Heart left ventricle (tissue), 16 donors: ENCODE data around the gene CLN6. TPM values are rescaled to one million over a fixed set of nuclear protein-coding genes. Genes with fewer than 3 reads are reported as not detected.
"Not testable (repeated sequence)": the region's sequence is repeated elsewhere in the genome, so short reads cannot be mapped to it uniquely, and the experiment has no call there.

ENCODE experiments used
- ATAC-seq, 4 donors: fragments of 200-7000 bp; cut with Tn5 transposase; one replicate each; pipeline ENCODE4 v1.9.1; 2020 to 2022; ENCODE audit warnings: moderate library complexity in 4 of 4, mild to moderate bottlenecking in 3 of 4, moderate number of reproducible peaks in 1 of 4
- DNase-seq, 5 donors: peaks; one replicate each; pipeline ENCODE4 v3.0.0-alpha.2; 2020
- H3K27ac ChIP-seq, 12 donors: fragments of 200-600 bp; sonication (generic) in 4 of 12; one replicate each; pipeline versions ENCODE4 v1.5.0 to v1.8.0; 2016 to 2022; ENCODE audit warnings: mild to moderate bottlenecking in 2 of 12
- H3K27me3 ChIP-seq, 9 donors: fragments of 200-600 bp; sonication (generic) in 2 of 9; one replicate each; pipeline versions ENCODE4 v1.5.1 to v1.8.0; 2016 to 2022; ENCODE audit warnings: mild to moderate bottlenecking in 3 of 9
- H3K36me3 ChIP-seq, 9 donors: fragments of 200-600 bp; sonication (generic) in 2 of 9; one replicate each; pipeline versions ENCODE4 v1.5.0 to v1.8.0; 2018 to 2022; ENCODE audit warnings: mild to moderate bottlenecking in 2 of 9
- H3K4me1 ChIP-seq, 12 donors: fragments of 200-600 bp; sonication (generic) in 4 of 12; one replicate each; pipeline versions ENCODE4 v1.5.0 to v1.8.0; 2016 to 2022; ENCODE audit warnings: mild to moderate bottlenecking in 3 of 12
- H3K4me3 ChIP-seq, 12 donors: fragments of 200-600 bp; sonication (generic) in 4 of 12; one replicate each; pipeline versions ENCODE4 v1.5.0 to v1.8.0; 2017 to 2022; ENCODE audit warnings: mild to moderate bottlenecking in 9 of 12, moderate library complexity in 4 of 12
- H3K9me3 ChIP-seq, 12 donors: fragments of 200-600 bp; sonication (generic) in 4 of 12; one replicate each; pipeline versions ENCODE4 v1.5.0 to v1.8.0; 2016 to 2022; ENCODE audit warnings: mild to moderate bottlenecking in 1 of 12
- POLR2A ChIP-seq, 2 donors: fragments of 450-650 bp; IDR thresholded peaks; one replicate each; pipeline ENCODE4 v1.6.1; 2017; ENCODE audit warnings: antibody characterized with exemption in 2 of 2, mild to moderate bottlenecking in 2 of 2, moderate library complexity in 2 of 2
- WGBS, 4 donors: extraction: QIAGEN DNeasy Blood & Tissue Kit in 2 of 4; methylation state at CpG; one replicate each; pipeline versions ENCODE4 v1.1.5 to v1.1.7; 2013 to 2018; 5-methylcytosine and 5-hydroxymethylcytosine counted together
- intact Hi-C, 10 donors: fragments of 100-400 bp; cut with DNase I; formaldehyde crosslinking; loops; one replicate each; pipeline versions ENCODE4 v1.11.1 to v1.14.2; 2022
- polyA plus RNA-seq, 2 donors: library from polyadenylated mRNA; stranded (reverse); fragments of 200-250 nt; gene quantifications; one replicate each; pipeline ENCODE4 v1.2.3, GENCODE V29; 2013
- total RNA-seq, 9 donors: library from RNA; depleted of rRNA in 2 of 9; stranded (reverse); fragments of >200 nt in 2 of 9; fragmentation: NEBNext Ultra II Directional in 3 of 9; extraction: Animal tissue kit (Norgen Biotek cat#: 25700) in 3 of 9; gene quantifications; one replicate each; pipeline versions ENCODE4 v1.1.0 to v1.2.4, GENCODE V29; 2016 to 2023
- TF ChIP-seq, protein P1 (sequence below), 12 donors: fragments of 200-600 bp; sonication (generic) in 4 of 12; IDR thresholded peaks; one replicate each; pipeline versions ENCODE4 v1.5.0 to v1.8.0; 2018 to 2022; ENCODE audit warnings: antibody characterized with exemption in 12 of 12, mild to moderate bottlenecking in 5 of 12
- donor health status: ischemic (EF 13 %, LVEDD 7.1; RV severe dilation, severe dysfunction).
- donor health status: healthy with polysubstance abuse.
- donor health status: DM: no; HTN: yes; CAD: no.
- donor health status: DM: no; HTN: no; CAD: no.
- donor health status: ischemic (EF 25% LVEDD 6.9; RV normal size, moderate dysfunction).
- donor health status: ischemic (EF 25% LVEDD 5.7; RV mildly dilated, moderate dysfunction).
- donor health status: healthy.
- donor health status: DM: yes; HTN: yes; CAD: no.
- donor health status: ischemic (EF 35%, LVEDD 5.7; RV mildly dilated, moderate dysfunction).
- donor health status: nonischemic (EF 11% LVEDD 7.7; RV severe dilation, severe dysfunction).
- donor health status: DM: yes; HTN: yes; CAD: no.
- donor health status: PGD.
- donor health status: ischemic (EF 29% LVEDD 5.4; RV normal size, mild dysfunction).
- donor health status: nonischemic (EF 23%, LVEDD 6.1; RV moderate dilation, normal function).

The CLN6 gene
- total and polyA plus RNA-seq, 11 donors = 5.6 to 24.1 (median 8.9) TPM

DNA sequence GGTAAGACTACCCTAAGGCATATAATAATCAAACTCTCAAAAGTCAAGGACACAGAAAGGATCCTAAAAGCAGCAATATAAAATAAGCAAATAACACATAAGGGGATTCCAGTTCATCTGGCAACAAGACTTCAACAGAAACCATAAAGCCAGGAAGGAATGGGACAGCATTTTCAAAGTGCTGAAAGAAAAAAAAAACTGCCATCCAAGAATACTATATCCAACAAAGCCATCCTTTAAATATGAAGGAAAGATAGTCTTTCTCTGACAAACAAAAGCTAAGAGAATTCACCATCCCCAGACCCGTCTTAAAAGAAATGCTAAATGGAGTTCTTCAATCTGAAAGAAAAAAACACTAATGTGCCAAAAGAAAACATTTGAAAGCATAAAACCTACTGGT is 14.7 kb upstream of the CLN6 start:
- Histone ChIP-seq H3K27me3 (no peaks in the 10 kb centered on the region), H3K4me3 (no peak overlapping the region), H3K36me3 (no peaks in the 10 kb centered on the region), H3K9me3 (peaks cover 0 to 41% (median 8%) of the 10 kb centered on the region in 12 donors), H3K4me1 (peaks cover 0 to 6% (median 0%) of the 10 kb centered on the region in 12 donors), H3K27ac (no peak overlapping the region)
- TF ChIP-seq, protein P1, sequence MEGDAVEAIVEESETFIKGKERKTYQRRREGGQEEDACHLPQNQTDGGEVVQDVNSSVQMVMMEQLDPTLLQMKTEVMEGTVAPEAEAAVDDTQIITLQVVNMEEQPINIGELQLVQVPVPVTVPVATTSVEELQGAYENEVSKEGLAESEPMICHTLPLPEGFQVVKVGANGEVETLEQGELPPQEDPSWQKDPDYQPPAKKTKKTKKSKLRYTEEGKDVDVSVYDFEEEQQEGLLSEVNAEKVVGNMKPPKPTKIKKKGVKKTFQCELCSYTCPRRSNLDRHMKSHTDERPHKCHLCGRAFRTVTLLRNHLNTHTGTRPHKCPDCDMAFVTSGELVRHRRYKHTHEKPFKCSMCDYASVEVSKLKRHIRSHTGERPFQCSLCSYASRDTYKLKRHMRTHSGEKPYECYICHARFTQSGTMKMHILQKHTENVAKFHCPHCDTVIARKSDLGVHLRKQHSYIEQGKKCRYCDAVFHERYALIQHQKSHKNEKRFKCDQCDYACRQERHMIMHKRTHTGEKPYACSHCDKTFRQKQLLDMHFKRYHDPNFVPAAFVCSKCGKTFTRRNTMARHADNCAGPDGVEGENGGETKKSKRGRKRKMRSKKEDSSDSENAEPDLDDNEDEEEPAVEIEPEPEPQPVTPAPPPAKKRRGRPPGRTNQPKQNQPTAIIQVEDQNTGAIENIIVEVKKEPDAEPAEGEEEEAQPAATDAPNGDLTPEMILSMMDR (IDR thresholded peaks at IDR 0.05) = no peak
- no peak for TF ChIP-seq POLR2A (IDR thresholded peaks at IDR 0.05)
- DNase-seq (no peak), ATAC-seq (no peak)
- WGBS, 4 donors = 96 to 98% (median 96%) methylated on average over 1 of the region's 1 CpG
- intact Hi-C loops = loop anchor here in 1 of 10 donors (10.0 kb wide), 1 partner anchor 141 kb away; no protein-coding TSS in a partner anchor

DNA sequence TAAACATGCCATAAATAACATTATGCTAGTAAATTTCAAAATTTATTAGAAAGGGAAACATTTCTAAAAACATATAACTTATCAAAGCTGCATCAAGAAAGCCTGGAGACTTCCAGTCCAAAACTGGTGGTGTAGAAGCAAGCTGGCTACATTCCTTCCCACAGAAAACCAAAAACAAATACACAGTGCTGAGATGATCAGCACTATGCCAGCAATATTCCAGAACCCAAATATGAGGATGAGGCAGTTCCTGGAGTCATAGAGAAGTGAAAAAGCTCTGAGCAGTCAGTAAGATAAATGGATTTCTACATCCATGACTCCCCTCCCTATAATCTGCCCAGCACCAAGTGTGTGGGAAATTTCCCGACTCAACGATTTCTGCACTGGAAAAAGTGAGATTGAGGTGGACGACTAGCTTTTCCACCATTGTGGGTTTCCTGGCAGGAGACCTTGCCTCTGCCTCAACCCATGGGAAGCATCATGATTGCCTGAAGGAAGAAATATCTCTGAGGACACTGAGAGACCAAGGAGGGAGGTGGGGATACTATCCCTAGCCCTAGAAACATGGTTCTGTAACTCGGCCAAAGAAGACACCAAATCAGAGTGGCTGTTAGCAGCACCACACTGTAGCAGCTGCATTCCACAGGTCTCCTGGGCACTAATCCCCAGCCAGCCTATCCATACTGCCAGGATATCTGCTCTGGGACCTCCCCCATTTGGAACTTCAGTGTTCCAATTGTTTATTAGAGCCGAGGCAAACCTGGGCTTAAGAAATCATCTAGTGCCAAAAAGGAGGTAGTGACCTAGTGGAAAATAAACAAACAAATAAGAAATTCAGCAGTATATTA is 11.8 kb upstream of the CLN6 start:
- TF ChIP-seq, protein P1 (IDR thresholded peaks at IDR 0.05) = no peak
- no peak for TF ChIP-seq POLR2A (IDR thresholded peaks at IDR 0.05)
- 64 to 76% (median 70%) methylated on average over 5 of the region's 5 CpGs for WGBS, 4 donors
- peaks cover 0 to 41% (median 8%) of the 10 kb centered on the region in 12 donors for H3K9me3 ChIP-seq
- H3K36me3 ChIP-seq = no peaks in the 10 kb centered on the region
- intact Hi-C loops = loop anchor here in 1 of 10 donors (10.0 kb wide), 1 partner anchor 143 kb away; no protein-coding TSS in a partner anchor
- no peak overlapping the region for H3K4me3 ChIP-seq
- ATAC-seq (no peak), DNase-seq (no peak)
- H3K27me3 ChIP-seq = no peaks in the 10 kb centered on the region
- no peaks in the 10 kb centered on the region for H3K4me1 ChIP-seq
- no peak overlapping the region for H3K27ac ChIP-seq

DNA sequence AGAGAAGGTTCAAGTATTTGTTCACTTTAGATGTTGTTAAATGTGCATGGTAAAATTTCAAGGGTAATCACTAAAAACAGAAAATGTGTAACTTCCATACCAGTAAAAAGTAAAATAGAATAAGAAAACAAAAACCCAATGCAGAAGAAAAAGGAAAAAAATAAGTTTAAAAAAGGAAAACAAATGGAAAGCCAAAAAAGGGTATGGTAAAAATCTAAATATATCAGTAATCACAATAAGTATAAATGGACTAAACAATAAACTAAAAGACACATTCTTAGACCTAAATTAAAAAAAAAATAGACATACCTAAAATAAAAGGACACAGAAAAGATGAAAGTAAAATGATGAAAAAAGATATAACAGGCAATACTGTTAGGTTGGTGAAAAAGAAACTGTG is 9.5 kb upstream of the CLN6 start:
- H3K36me3 ChIP-seq = no peaks in the 10 kb centered on the region
- H3K4me1 ChIP-seq = peaks cover 0 to 2% (median 0%) of the 10 kb centered on the region in 12 donors
- no peaks in the 10 kb centered on the region for H3K27me3 ChIP-seq
- no peak overlapping the region for H3K4me3 ChIP-seq
- no peak overlapping the region for H3K27ac ChIP-seq
- ATAC-seq (no peak), DNase-seq (no peak)
- peaks cover 0 to 27% (median 3%) of the 10 kb centered on the region in 12 donors for H3K9me3 ChIP-seq
- TF ChIP-seq, protein P1 (IDR thresholded peaks at IDR 0.05) = no peak
- no peak for TF ChIP-seq POLR2A (IDR thresholded peaks at IDR 0.05)
- intact Hi-C loops = no loop called here

DNA sequence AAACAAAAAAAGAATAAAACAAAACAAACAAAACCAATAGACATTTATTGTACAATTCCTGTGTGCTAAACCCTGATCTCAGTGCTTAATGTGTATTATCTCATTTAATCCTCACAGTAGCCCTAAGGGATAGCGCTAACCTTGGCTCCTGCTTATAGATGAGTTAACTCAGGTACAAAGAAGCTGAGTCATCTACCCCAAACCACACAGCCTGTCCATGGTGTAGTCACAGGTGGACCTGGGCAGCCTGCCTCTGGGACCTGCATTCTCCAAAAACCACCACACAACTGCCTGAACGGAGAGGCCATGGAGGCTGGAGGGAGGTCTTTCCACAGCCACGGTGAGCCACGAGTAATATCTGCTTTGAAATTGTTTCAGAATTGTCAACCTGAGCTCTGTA is 5.5 kb upstream of the CLN6 start:
- 88 to 93% (median 91%) methylated on average over 4 of the region's 4 CpGs for whole genome bisulfite sequencing, 4 donors
- no peak overlapping the region for H3K4me3 ChIP-seq
- DNase-seq (no peak), ATAC-seq (no peak)
- peaks cover 0 to 3% (median 0%) of the 10 kb centered on the region in 12 donors for H3K9me3 ChIP-seq
- intact Hi-C loops = no loop called here
- no peaks in the 10 kb centered on the region for H3K36me3 ChIP-seq
- no peak for TF ChIP-seq POLR2A (IDR thresholded peaks at IDR 0.05)
- TF ChIP-seq, protein P1 (IDR thresholded peaks at IDR 0.05) = no peak
- H3K27ac ChIP-seq = no peak overlapping the region
- no peaks in the 10 kb centered on the region for H3K27me3 ChIP-seq
- H3K4me1 ChIP-seq = peaks cover 0 to 23% (median 2%) of the 10 kb centered on the region in 12 donors

DNA sequence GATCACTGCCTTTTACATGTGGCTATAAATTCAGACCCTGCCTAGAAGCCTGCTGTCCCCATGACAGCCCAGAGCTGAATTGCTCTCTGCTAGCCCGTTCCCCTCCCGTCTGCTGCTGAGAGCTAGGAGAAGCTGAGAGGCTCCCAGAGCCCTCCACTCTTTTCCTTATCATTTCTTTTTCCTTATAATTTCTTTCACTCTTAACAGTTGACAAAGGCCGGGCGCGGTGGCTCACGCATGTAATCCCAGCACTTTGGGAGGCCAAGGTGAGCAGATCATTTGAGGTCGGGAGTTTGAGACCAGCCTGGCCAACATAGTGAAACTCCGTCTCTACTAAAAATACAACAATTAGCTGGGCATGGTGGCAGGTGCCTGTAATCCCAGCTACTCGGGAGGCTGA is 5.0 kb upstream of the CLN6 start:
- DNase-seq, ATAC-seq, H3K36me3 ChIP-seq, H3K27ac ChIP-seq, H3K9me3 ChIP-seq, intact Hi-C loops, H3K27me3 ChIP-seq, H3K4me3 ChIP-seq: not testable (repeated sequence)
- H3K4me1 ChIP-seq = peaks cover 0 to 26% (median 4%) of the 10 kb centered on the region in 12 donors
- WGBS, 4 donors = 91 to 93% (median 92%) methylated on average over 9 of the region's 9 CpGs
